Anterior cingulate cortex (tissue), 58 donors: ENCODE measurements around the gene TMEM244.
"Not testable (repeated sequence)": the region's sequence is repeated elsewhere in the genome, so short reads cannot be mapped to it uniquely, and the experiment has no call there.

Experiments
- DNase-seq, 58 donors: peaks; one replicate each; lab custom pipeline; 2025; lab: John Stamatoyannopoulos, UW

Gene TMEM244

GRCh38 chr6:129860908-129861665, at the start of gene TMEM244:
Gene TMEM244, minus strand, starts transcription at chr6:129861315. Its CDS starts 127 bp downstream, at chr6:129861188.
- DNase-seq, result peak in 14 of 58 donors; percentile 2 to 40 (median 12)

GRCh38 chr6:129908858-129909257, 47.7 kb upstream of the TMEM244 start:
- no peak for DNase-seq

GRCh38 chr6:129908356-129908755, 47.2 kb upstream of the TMEM244 start:
- no peak for DNase-seq

GRCh38 chr6:129906515-129907077, 45.5 kb upstream of the TMEM244 start:
- DNase-seq, result no peak

GRCh38 chr6:129903082-129903481, 42.0 kb upstream of the TMEM244 start:
- no peak for DNase-seq

- DNase-seq, result no peak
These were observed 41.6 kb upstream of the TMEM244 start for GRCh38 chr6:129902681-129903080.

- DNase-seq, result no peak
These were observed 40.8 kb upstream of the TMEM244 start for GRCh38 chr6:129901910-129902309.

GRCh38 chr6:129895692-129896091, 34.6 kb upstream of the TMEM244 start:
- DNase-seq, result no peak

GRCh38 chr6:129894921-129895320, 33.8 kb upstream of the TMEM244 start:
- DNase-seq, result no peak

GRCh38 chr6:129893640-129894039, 32.5 kb upstream of the TMEM244 start:
- no peak for DNase-seq

GRCh38 chr6:129890701-129891100, 29.6 kb upstream of the TMEM244 start:
- no peak for DNase-seq

- DNase-seq, result no peak
These were observed 29.0 kb upstream of the TMEM244 start for GRCh38 chr6:129890164-129890563.

- no peak for DNase-seq
These were observed 28.5 kb upstream of the TMEM244 start for GRCh38 chr6:129889580-129889979.

- no peak for DNase-seq
These were observed 25.5 kb upstream of the TMEM244 start for GRCh38 chr6:129886401-129887155.

- no peak for DNase-seq
These were observed 23.1 kb upstream of the TMEM244 start for GRCh38 chr6:129884211-129884610.

GRCh38 chr6:129882510-129883023, 21.5 kb upstream of the TMEM244 start:
- DNase-seq, result no peak

- DNase-seq, result not testable (repeated sequence)
These were observed 16.8 kb upstream of the TMEM244 start for GRCh38 chr6:129877894-129878293.

- no peak for DNase-seq
These were observed 14.8 kb upstream of the TMEM244 start for GRCh38 chr6:129875610-129876520.

GRCh38 chr6:129874837-129875236, 13.7 kb upstream of the TMEM244 start:
- no peak for DNase-seq

- no peak for DNase-seq
These were observed 11.5 kb upstream of the TMEM244 start for GRCh38 chr6:129872586-129872985.
